HEK293 (cell line): Measurements from ENCODE around the gene UMAD1.

ENCODE experiments used
- FEZF1 ChIP-seq: fragments of 450-650 bp; formaldehyde crosslinking; IDR thresholded peaks from 2 replicates; pipeline ENCODE4 v1.5.1; 2016; ENCODE audit warnings: missing biosample characterization, missing genetic modification characterization
- GLIS1 ChIP-seq: fragments of 450-650 bp; formaldehyde crosslinking; IDR thresholded peaks from 2 replicates; pipeline ENCODE4 v1.5.1; 2016; ENCODE audit warnings: missing biosample characterization, missing genetic modification characterization
- IKZF3 ChIP-seq: fragments of 450-650 bp; IDR thresholded peaks from 2 replicates; pipeline ENCODE4 v1.5.0; 2018; ENCODE audit warnings: missing biosample characterization, mild to moderate bottlenecking, missing genetic modification characterization, moderate library complexity
- PBX3 ChIP-seq: sonication (generic); formaldehyde crosslinking; IDR thresholded peaks from 2 replicates; pipeline ENCODE4 v1.8.1; 2022; ENCODE audit warnings: mild to moderate bottlenecking, moderate library complexity, missing genetic modification reagents
- SETDB1 ChIP-seq: IDR thresholded peaks from one replicate; pipeline ENCODE4 v1.6.1; 2017; ENCODE audit warnings: mild to moderate bottlenecking, low read length, moderate library complexity, mixed read lengths; ENCODE audit not compliant: insufficient read length
- SP3 ChIP-seq: fragments of 450-650 bp; formaldehyde crosslinking; IDR thresholded peaks from 2 replicates; pipeline ENCODE4 v1.5.1; 2016; ENCODE audit warnings: missing biosample characterization, missing genetic modification characterization
- TCF7L2 ChIP-seq: IDR thresholded peaks from 2 replicates; pipeline ENCODE4 v1.6.1; 2011; ENCODE audit warnings: low read depth, mild to moderate bottlenecking, inconsistent platforms, low read length, moderate library complexity, borderline replicate concordance
- YY1 ChIP-seq: fragments of 450-650 bp; formaldehyde crosslinking; IDR thresholded peaks from 2 replicates; pipeline ENCODE4 v1.5.1; 2018; ENCODE audit warnings: missing biosample characterization, missing genetic modification characterization
- ZBTB17 ChIP-seq: fragments of 450-650 bp; formaldehyde crosslinking; IDR thresholded peaks from 2 replicates; pipeline ENCODE4 v1.5.1; 2016; ENCODE audit warnings: missing biosample characterization, missing genetic modification characterization
- ZBTB21 ChIP-seq: fragments of 450-650 bp; formaldehyde crosslinking; IDR thresholded peaks from 2 replicates; pipeline ENCODE4 v1.5.1; 2017; ENCODE audit warnings: missing biosample characterization, missing genetic modification characterization
- ZFHX2 ChIP-seq: fragments of 450-650 bp; formaldehyde crosslinking; conservative IDR thresholded peaks from 2 replicates; pipeline ENCODE4 v1.5.1; 2016; ENCODE audit warnings: missing biosample characterization, missing genetic modification characterization
- ZIC2 ChIP-seq: fragments of 450-650 bp; formaldehyde crosslinking; IDR thresholded peaks from 2 replicates; pipeline ENCODE4 v1.5.1; 2016; ENCODE audit warnings: missing biosample characterization, missing genetic modification characterization
- ZNF140 ChIP-seq: fragments of 450-650 bp; formaldehyde crosslinking; IDR thresholded peaks from 2 replicates; pipeline ENCODE4 v1.5.1; 2016; ENCODE audit warnings: missing biosample characterization, missing genetic modification characterization
- ZNF146 ChIP-seq: fragments of 450-650 bp; formaldehyde crosslinking; IDR thresholded peaks from 2 replicates; pipeline ENCODE4 v1.5.1; 2016; ENCODE audit warnings: missing biosample characterization, missing genetic modification characterization
- ZNF184 ChIP-seq: fragments of 450-650 bp; IDR thresholded peaks from 2 replicates; pipeline ENCODE4 v1.5.1; 2018; ENCODE audit warnings: missing biosample characterization, mild to moderate bottlenecking, missing genetic modification characterization
- ZNF221 ChIP-seq: fragments of 450-650 bp; formaldehyde crosslinking; IDR thresholded peaks from 2 replicates; pipeline ENCODE4 v1.5.1; 2017; ENCODE audit warnings: missing biosample characterization, missing genetic modification characterization, borderline replicate concordance
- ZNF24 ChIP-seq: fragments of 450-650 bp; formaldehyde crosslinking; IDR thresholded peaks from 2 replicates; pipeline ENCODE4 v1.5.1; 2016; ENCODE audit warnings: missing biosample characterization, missing genetic modification characterization
- ZNF280D ChIP-seq: fragments of 450-650 bp; formaldehyde crosslinking; IDR thresholded peaks from 2 replicates; pipeline ENCODE4 v1.5.1; 2016; ENCODE audit warnings: missing biosample characterization, missing genetic modification characterization
- ZNF626 ChIP-seq: fragments of 450-650 bp; sonication (Bioruptor Pico); formaldehyde crosslinking; IDR thresholded peaks from 2 replicates; pipeline ENCODE4 v1.5.1; 2018; ENCODE audit warnings: missing biosample characterization, missing genetic modification characterization, inconsistent platforms
- ZNF747 ChIP-seq: fragments of 450-650 bp; formaldehyde crosslinking; IDR thresholded peaks from 2 replicates; pipeline ENCODE4 v1.5.1; 2016; ENCODE audit warnings: missing biosample characterization, missing genetic modification characterization
- ZNF785 ChIP-seq: fragments of 450-650 bp; formaldehyde crosslinking; IDR thresholded peaks from 2 replicates; pipeline ENCODE4 v1.5.1; 2016; ENCODE audit warnings: missing biosample characterization, missing genetic modification characterization
- ZSCAN4 ChIP-seq: fragments of 450-650 bp; formaldehyde crosslinking; IDR thresholded peaks from 2 replicates; pipeline ENCODE4 v1.5.1; 2017; ENCODE audit warnings: missing biosample characterization, missing genetic modification characterization
- TF ChIP-seq, protein P1 (sequence below): fragments of 450-650 bp; formaldehyde crosslinking; IDR thresholded peaks from 2 replicates; pipeline ENCODE4 v1.5.1; 2016; ENCODE audit warnings: missing biosample characterization, missing genetic modification characterization
- TF ChIP-seq, protein P2 (sequence below): fragments of 450-650 bp; formaldehyde crosslinking; IDR thresholded peaks from 2 replicates; pipeline ENCODE4 v1.5.1; 2016; ENCODE audit warnings: missing biosample characterization, missing genetic modification characterization
- TF ChIP-seq, protein P3 (sequence below): fragments of 450-650 bp; formaldehyde crosslinking; IDR thresholded peaks from 2 replicates; pipeline ENCODE4 v1.5.1; 2016; ENCODE audit warnings: missing biosample characterization, missing genetic modification characterization

Gene UMAD1

DNA sequence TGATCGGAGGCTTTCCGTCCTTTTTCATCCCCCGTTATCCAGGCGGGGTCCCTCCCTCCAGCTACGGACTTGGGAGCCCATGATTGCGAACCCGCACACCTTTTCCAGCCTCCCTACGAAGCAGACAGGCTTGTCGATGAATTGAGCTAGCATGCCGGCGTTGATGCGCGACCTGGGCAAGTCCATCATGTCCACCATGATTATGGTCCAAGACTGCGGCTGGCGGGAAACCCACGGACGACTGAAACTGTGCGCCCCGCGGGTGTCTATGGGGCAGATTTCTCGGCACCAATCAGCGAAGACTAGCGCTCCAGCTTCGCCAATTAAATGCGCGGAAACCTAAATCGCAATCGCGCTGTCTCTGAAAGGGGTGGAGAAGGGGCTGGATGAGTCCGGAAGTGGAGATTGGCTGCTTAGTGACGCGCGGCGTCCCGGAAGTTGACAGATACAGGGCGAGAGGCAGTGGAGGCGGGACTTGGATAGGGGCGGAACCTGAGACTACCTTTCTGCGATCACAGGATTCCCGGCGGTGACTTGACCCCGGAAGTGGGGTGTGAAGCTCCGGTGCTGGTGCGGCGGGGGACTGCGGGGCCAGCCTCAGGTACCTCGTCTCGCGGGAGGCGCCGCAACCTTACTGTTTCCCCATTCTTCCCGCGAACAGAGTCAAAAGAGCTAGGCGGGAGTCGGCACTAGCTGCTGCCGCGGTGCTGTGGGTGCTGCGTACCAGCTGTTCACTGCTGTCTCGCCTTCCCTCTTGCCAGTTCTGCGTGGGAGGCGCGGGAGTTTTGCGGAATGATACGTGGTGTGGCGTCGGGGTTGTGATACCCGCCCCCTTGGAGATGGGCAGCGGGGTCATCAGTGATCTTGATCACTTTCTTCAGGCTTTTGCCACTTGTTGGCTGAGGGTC lies at the start of gene UMAD1 (continued):
- TF ChIP-seq ZNF24 (tag by site-specific recombination) (peak; percentile 75), SETDB1 (peak; percentile 42), ZSCAN4 (tag by site-specific recombination) (peak; percentile 30; the same call in 1 of the 2 replicates), FEZF1 (no peak), ZFHX2 (tag by site-specific recombination) (peak; percentile 92), ZNF221 (tag by site-specific recombination) (no peak), ZNF140 (tag by site-specific recombination) (no peak), YY1 (tag by site-specific recombination) (peak; percentile 69), TCF7L2 (no peak), IKZF3 (tag by site-specific recombination) (no peak), ZIC2 (tag by site-specific recombination) (peak; percentile 45), ZNF146 (0 out of 2 replicates have a peak, but pooled peaks have one; percentile 24), ZBTB17 (tag by site-specific recombination) (peak; percentile 84), ZNF184 (tag by site-specific recombination) (peak; percentile 15; the same call in 1 of the 2 replicates), ZBTB21 (peak; percentile 60; the same call in 1 of the 2 replicates), SP3 (tag by site-specific recombination) (peak; percentile 93), GLIS1 (peak; percentile 50), ZNF626 (no peak), ZNF747 (tag by site-specific recombination) (no peak), ZNF280D (tag by site-specific recombination) (no peak), PBX3 (CRISPR knock-in tag) (0 out of 2 replicates have a peak, but pooled peaks have one; percentile 49), ZNF785 (tag by site-specific recombination) (no peak)
- TF ChIP-seq, protein P1, sequence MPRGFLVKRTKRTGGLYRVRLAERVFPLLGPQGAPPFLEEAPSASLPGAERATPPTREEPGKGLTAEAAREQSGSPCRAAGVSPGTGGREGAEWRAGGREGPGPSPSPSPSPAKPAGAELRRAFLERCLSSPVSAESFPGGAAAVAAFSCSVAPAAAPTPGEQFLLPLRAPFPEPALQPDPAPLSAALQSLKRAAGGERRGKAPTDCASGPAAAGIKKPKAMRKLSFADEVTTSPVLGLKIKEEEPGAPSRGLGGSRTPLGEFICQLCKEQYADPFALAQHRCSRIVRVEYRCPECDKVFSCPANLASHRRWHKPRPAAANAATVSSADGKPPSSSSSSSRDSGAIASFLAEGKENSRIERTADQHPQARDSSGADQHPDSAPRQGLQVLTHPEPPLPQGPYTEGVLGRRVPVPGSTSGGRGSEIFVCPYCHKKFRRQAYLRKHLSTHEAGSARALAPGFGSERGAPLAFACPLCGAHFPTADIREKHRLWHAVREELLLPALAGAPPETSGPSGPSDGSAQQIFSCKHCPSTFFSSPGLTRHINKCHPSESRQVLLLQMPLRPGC (tag by site-specific recombination) = no peak
- TF ChIP-seq, protein P2, sequence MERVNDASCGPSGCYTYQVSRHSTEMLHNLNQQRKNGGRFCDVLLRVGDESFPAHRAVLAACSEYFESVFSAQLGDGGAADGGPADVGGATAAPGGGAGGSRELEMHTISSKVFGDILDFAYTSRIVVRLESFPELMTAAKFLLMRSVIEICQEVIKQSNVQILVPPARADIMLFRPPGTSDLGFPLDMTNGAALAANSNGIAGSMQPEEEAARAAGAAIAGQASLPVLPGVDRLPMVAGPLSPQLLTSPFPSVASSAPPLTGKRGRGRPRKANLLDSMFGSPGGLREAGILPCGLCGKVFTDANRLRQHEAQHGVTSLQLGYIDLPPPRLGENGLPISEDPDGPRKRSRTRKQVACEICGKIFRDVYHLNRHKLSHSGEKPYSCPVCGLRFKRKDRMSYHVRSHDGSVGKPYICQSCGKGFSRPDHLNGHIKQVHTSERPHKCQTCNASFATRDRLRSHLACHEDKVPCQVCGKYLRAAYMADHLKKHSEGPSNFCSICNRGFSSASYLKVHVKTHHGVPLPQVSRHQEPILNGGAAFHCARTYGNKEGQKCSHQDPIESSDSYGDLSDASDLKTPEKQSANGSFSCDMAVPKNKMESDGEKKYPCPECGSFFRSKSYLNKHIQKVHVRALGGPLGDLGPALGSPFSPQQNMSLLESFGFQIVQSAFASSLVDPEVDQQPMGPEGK (tag by site-specific recombination) = peak; percentile 78
- TF ChIP-seq, protein P3, sequence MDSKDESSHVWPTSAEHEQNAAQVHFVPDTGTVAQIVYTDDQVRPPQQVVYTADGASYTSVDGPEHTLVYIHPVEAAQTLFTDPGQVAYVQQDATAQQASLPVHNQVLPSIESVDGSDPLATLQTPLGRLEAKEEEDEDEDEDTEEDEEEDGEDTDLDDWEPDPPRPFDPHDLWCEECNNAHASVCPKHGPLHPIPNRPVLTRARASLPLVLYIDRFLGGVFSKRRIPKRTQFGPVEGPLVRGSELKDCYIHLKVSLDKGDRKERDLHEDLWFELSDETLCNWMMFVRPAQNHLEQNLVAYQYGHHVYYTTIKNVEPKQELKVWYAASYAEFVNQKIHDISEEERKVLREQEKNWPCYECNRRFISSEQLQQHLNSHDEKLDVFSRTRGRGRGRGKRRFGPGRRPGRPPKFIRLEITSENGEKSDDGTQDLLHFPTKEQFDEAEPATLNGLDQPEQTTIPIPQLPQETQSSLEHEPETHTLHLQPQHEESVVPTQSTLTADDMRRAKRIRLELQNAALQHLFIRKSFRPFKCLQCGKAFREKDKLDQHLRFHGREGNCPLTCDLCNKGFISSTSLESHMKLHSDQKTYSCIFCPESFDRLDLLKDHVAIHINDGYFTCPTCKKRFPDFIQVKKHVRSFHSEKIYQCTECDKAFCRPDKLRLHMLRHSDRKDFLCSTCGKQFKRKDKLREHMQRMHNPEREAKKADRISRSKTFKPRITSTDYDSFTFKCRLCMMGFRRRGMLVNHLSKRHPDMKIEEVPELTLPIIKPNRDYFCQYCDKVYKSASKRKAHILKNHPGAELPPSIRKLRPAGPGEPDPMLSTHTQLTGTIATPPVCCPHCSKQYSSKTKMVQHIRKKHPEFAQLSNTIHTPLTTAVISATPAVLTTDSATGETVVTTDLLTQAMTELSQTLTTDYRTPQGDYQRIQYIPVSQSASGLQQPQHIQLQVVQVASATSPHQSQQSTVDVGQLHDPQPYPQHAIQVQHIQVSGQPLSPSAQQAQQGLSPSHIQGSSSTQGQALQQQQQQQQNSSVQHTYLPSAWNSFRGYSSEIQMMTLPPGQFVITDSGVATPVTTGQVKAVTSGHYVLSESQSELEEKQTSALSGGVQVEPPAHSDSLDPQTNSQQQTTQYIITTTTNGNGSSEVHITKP = peak; percentile 88
